GM10266 (cell line): ENCODE measurements around the gene BDNF.

Experiments
- DNase-seq: peaks from one replicate; pipeline ENCODE4 v3.0.0; 2012; ENCODE audit errors: extremely low spot score
- CTCF ChIP-seq: IDR thresholded peaks from 2 replicates; pipeline ENCODE4 v1.5.1; 2012; ENCODE audit warnings: mild to moderate bottlenecking, low read depth; ENCODE audit not compliant: control insufficient read depth, insufficient read depth; ENCODE audit errors: missing control alignments

BDNF gene

GRCh38 chr11:27698872-27699241 lies 1.4 kb downstream of the BDNF start:
- peak; percentile 83 for DNase-seq
- TF ChIP-seq CTCF: peak; percentile 79

GRCh38 chr11:27697679-27698275 lies 2.5 kb downstream of the BDNF start:
- no peak for TF ChIP-seq CTCF
- no peak for DNase-seq

GRCh38 chr11:27696961-27697360 lies 3.3 kb downstream of the BDNF start:
- no peak for DNase-seq
- TF ChIP-seq CTCF: no peak

- no peak for TF ChIP-seq CTCF
- DNase-seq: no peak
These were observed 4.1 kb downstream of the BDNF start for GRCh38 chr11:27696115-27696514.

GRCh38 chr11:27694992-27695391 lies 5.3 kb downstream of the BDNF start:
- no peak for DNase-seq
- peak; percentile 25 for TF ChIP-seq CTCF

GRCh38 chr11:27693398-27693797 lies 6.9 kb downstream of the BDNF start:
- no peak for DNase-seq
- no peak for TF ChIP-seq CTCF

GRCh38 chr11:27692781-27693180 lies 7.5 kb downstream of the BDNF start:
- TF ChIP-seq CTCF: no peak
- no peak for DNase-seq
